SK-N-SH (cell line): ENCODE measurements around the gene DTNBP1. TPM values are rescaled to one million over a fixed set of nuclear protein-coding genes. Genes with fewer than 3 reads are reported as not detected.

Source experiments
- CTCF ChIA-PET: fragments of 300-600, 350-600 bp; formaldehyde crosslinking; extraction: SDS; loops from one replicate; lab custom pipeline; 2021; lab: Yijun Ruan, JAX
- POLR2A ChIA-PET: fragments of 350-600 bp; sonication (Branson Sonifier 250); formaldehyde crosslinking; extraction: SDS; loops from one replicate; lab custom pipeline; 2020; ENCODE audit warnings: antibody characterized with exemption, inconsistent platforms; lab: Yijun Ruan, JAX
- DNase-seq: peaks from one replicate; pipeline ENCODE4 v3.0.0; 2012
- H2AFZ ChIP-seq: fragments of 200-600 bp; sonication (generic); 2 replicates; pipeline ENCODE4 v1.8.1; 2016; ENCODE audit warnings: antibody characterized with exemption, mild to moderate bottlenecking, low read depth
- H3F3A ChIP-seq: fragments of 200-600 bp; sonication (generic); replicated peaks from 2 replicates; pipeline ENCODE3; 2016; ENCODE audit warnings: antibody characterized with exemption, mild to moderate bottlenecking; ENCODE audit not compliant: insufficient read depth
- H3K27ac ChIP-seq, 2 experiments: fragments of 200-500 bp in 1 of 2; fragments of 200-600 bp in 1 of 2; sonication (Bioruptor generic) in 1 of 2; sonication (generic), shearing (Covaris generic) in 1 of 2; 2 replicates each; pipeline versions ENCODE4 v1.5.1 to v1.6.1; 2014 to 2016; ENCODE audit warnings: low read depth in 2 of 2, inconsistent platforms in 1 of 2, low read length in 1 of 2, mild to moderate bottlenecking in 1 of 2, mixed read lengths in 1 of 2
- H3K27me3 ChIP-seq: fragments of 200-600 bp; sonication (generic), shearing (Covaris generic); 2 replicates; pipeline ENCODE4 v1.6.1; 2016; ENCODE audit warnings: mixed run types; ENCODE audit not compliant: insufficient read depth
- H3K36me3 ChIP-seq, 2 experiments: fragments of 200-500 bp in 1 of 2; fragments of 200-600 bp in 1 of 2; sonication (Bioruptor generic) in 1 of 2; sonication (generic) in 1 of 2; replicated peaks in 1 of 2; 2 replicates each; pipeline versions ENCODE3 to v1.5.1; 2014 to 2016; ENCODE audit warnings: low read length in 1 of 2, mild to moderate bottlenecking in 1 of 2; ENCODE audit not compliant: insufficient read depth in 2 of 2, control insufficient read depth in 1 of 2
- H3K4me1 ChIP-seq, 2 experiments: fragments of 200-500 bp in 1 of 2; fragments of 200-600 bp in 1 of 2; sonication (Bioruptor generic) in 1 of 2; sonication (generic), shearing (Covaris generic) in 1 of 2; 2 replicates each; pipeline versions ENCODE4 v1.5.1 to v1.6.1; 2014 to 2016; ENCODE audit warnings: low read depth in 1 of 2, low read length in 1 of 2, mixed run types in 1 of 2; ENCODE audit not compliant: insufficient read depth in 2 of 2, control insufficient read depth in 1 of 2
- H3K4me2 ChIP-seq: fragments of 200-600 bp; sonication (generic), shearing (Covaris generic); 2 replicates; pipeline ENCODE4 v1.6.1; 2017; ENCODE audit warnings: mixed run types
- H3K4me3 ChIP-seq, 2 experiments: fragments of 200-500 bp in 1 of 2; fragments of 200-600 bp in 1 of 2; sonication (Bioruptor generic) in 1 of 2; sonication (generic), shearing (Covaris generic) in 1 of 2; 2 replicates each; pipeline versions ENCODE4 v1.5.1 to v1.8.1; 2014 to 2016; ENCODE audit warnings: low read depth in 2 of 2, inconsistent platforms in 1 of 2, low read length in 1 of 2, mild to moderate bottlenecking in 1 of 2, mixed read lengths in 1 of 2, moderate library complexity in 1 of 2
- H3K79me2 ChIP-seq: fragments of 200-600 bp; sonication (generic); 2 replicates; pipeline ENCODE4 v1.8.1; 2017; ENCODE audit warnings: mild to moderate bottlenecking; ENCODE audit not compliant: insufficient read depth
- H3K9ac ChIP-seq: fragments of 200-600 bp; sonication (generic); 2 replicates; pipeline ENCODE4 v1.6.1; 2017; ENCODE audit warnings: mixed run types
- H3K9me2 ChIP-seq: fragments of 200-600 bp; sonication (generic); 2 replicates; pipeline ENCODE4 v1.6.1; 2017; ENCODE audit warnings: mixed run types
- H3K9me3 ChIP-seq: fragments of 200-600 bp; sonication (generic); 2 replicates; pipeline ENCODE4 v1.6.1; 2017; ENCODE audit warnings: mixed run types, mild to moderate bottlenecking, moderate library complexity
- H4K20me1 ChIP-seq: fragments of 200-600 bp; sonication (generic); 2 replicates; pipeline ENCODE4 v1.6.1; 2017; ENCODE audit warnings: mild to moderate bottlenecking, mixed run types; ENCODE audit not compliant: insufficient read depth
- CHD2 ChIP-seq: fragments of 150-350 bp; IDR thresholded peaks from 2 replicates; pipeline ENCODE4 v1.6.1; 2018; ENCODE audit warnings: low read length; ENCODE audit not compliant: partially characterized antibody
- EZH2phosphoT487 ChIP-seq: fragments of 200-600 bp; sonication (generic); IDR thresholded peaks from 2 replicates; pipeline ENCODE4 v1.6.1; 2017; ENCODE audit warnings: low read depth, mixed run types, mild to moderate bottlenecking, antibody characterized with exemption, moderate library complexity, borderline replicate concordance
- FOXM1 ChIP-seq: IDR thresholded peaks from 2 replicates; pipeline ENCODE4 v1.4.0; 2012; ENCODE audit warnings: low read depth, mild to moderate bottlenecking
- JUND ChIP-seq: IDR thresholded peaks from 2 replicates; pipeline ENCODE4 v1.4.0; 2012
- MEF2A ChIP-seq: IDR thresholded peaks from 2 replicates; pipeline ENCODE4 v1.4.0; 2012; ENCODE audit warnings: low read depth, borderline replicate concordance
- RAD21 ChIP-seq: IDR thresholded peaks from 2 replicates; pipeline ENCODE4 v1.6.1; 2012; ENCODE audit warnings: mild to moderate bottlenecking, low read length
- RCOR1 ChIP-seq: fragments of 150-350 bp; IDR thresholded peaks from 2 replicates; pipeline ENCODE4 v1.6.1; 2017; ENCODE audit warnings: antibody characterized with exemption, low read length
- RXRA ChIP-seq: IDR thresholded peaks from 2 replicates; pipeline ENCODE4 v1.4.0; 2012; ENCODE audit warnings: low read depth, mild to moderate bottlenecking, borderline replicate concordance
- TAF1 ChIP-seq: IDR thresholded peaks from 2 replicates; pipeline ENCODE4 v1.6.1; 2012; ENCODE audit warnings: low read depth, mild to moderate bottlenecking, low read length, moderate library complexity, borderline replicate concordance
- TCF12 ChIP-seq: IDR thresholded peaks from 2 replicates; pipeline ENCODE4 v1.4.0; 2012
- YY1 ChIP-seq: IDR thresholded peaks from 2 replicates; pipeline ENCODE4 v1.4.0; 2012; ENCODE audit warnings: low read depth, mild to moderate bottlenecking
- WGBS: methylation state at CpG from one replicate; pipeline ENCODE4 v1.1.6; 2017; ENCODE audit warnings: low lambda C conversion rate; 5-methylcytosine and 5-hydroxymethylcytosine counted together
- polyA plus RNA-seq, 3 experiments: library from polyadenylated mRNA; depleted of rRNA; stranded (reverse); fragments of >200 nt; gene quantifications; 2 replicates each; pipeline ENCODE4 v1.2.3, GENCODE V29; 2012
- TF ChIP-seq, protein P1 (sequence below): fragments of 150-350 bp; IDR thresholded peaks from 2 replicates; pipeline ENCODE4 v1.6.1; 2016; ENCODE audit warnings: mild to moderate bottlenecking, low read depth, low read length
- TF ChIP-seq, protein P2 (sequence below): IDR thresholded peaks from 2 replicates; pipeline ENCODE4 v1.4.0; 2012; ENCODE audit warnings: low read depth, borderline replicate concordance
- TF ChIP-seq, protein P3 (sequence below): IDR thresholded peaks from 2 replicates; pipeline ENCODE4 v1.4.0; 2012; ENCODE audit warnings: low read depth, borderline replicate concordance
- TF ChIP-seq, protein P4 (sequence below): fragments of 200-600 bp; sonication (generic); IDR thresholded peaks from 2 replicates; pipeline ENCODE4 v1.6.1; 2017; ENCODE audit warnings: antibody characterized with exemption, mild to moderate bottlenecking, moderate library complexity

The DTNBP1 gene
- polyA plus RNA-seq, 1 of the 3 experiments (the other 2 are of a cell fraction) = 19.7 TPM

DNA sequence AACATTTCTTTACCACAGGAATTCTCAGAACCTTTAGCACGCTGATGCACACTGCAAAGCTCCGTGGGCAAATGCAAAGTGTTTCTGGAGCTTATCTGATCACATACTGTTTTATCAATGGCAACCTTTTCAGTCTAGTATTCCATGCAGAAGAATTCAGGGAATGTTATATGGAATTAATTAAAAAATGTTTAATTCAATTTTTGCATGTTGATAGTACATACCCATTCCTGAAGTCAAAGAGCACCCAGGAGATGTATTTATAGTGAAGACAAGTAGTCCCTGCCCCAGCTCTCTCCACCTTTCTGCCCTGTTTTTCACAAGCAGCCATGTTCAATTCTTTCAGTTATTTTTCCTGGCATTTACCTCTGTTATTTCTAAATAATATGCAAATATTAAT is 55.2 kb downstream of the DTNBP1 start:
- Histone ChIP-seq H3K9me2 (no peaks in the 10 kb centered on the region), H3K27ac (no peak overlapping the region), H3K4me1 (no peaks in the 10 kb centered on the region; a peak in 2 of 4 replicates), H3K4me2 (no peak overlapping the region), H3K36me3 (peaks cover 5 to 20% of the 10 kb centered on the region in 2 experiments), H3K27me3 (no peaks in the 10 kb centered on the region), H3F3A (peaks cover 9% of the 10 kb centered on the region), H3K9me3 (no peaks in the 10 kb centered on the region), H2AFZ (no peak overlapping the region), H3K4me3 (no peak overlapping the region), H3K9ac (no peak overlapping the region), H3K79me2 (no peaks in the 10 kb centered on the region), H4K20me1 (no peaks in the 10 kb centered on the region)
- no peak for DNase-seq
- ChIA-PET POLR2A (no interaction called here), CTCF (no interaction called here)
- no peak for TF ChIP-seq CHD2
- 62% methylated on average over 2 of the region's 2 CpGs for WGBS

DNA sequence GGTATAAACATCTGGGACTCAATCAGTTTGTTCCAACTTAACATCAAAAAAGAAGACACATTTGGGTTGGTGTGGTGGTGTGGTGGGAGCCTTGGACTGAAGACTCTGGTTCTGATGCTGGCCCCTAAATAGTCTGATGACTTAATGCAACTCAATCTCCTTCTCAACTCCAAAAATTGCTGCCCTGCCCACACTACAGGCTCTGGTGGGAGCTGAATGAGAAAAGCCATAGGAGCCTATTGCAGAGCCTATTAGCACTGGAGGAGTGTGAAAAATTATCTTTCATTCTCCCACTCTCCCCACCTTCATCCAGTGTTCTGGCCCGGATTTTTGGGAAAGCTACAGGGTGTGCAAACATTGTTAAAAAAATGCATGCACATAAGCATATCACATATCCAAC is 56.5 kb downstream of the DTNBP1 start:
- Histone ChIP-seq H3K27me3 (no peaks in the 10 kb centered on the region), H3K9me2 (no peaks in the 10 kb centered on the region), H3K9ac (no peak overlapping the region), H3F3A (peaks cover 9% of the 10 kb centered on the region), H3K79me2 (no peaks in the 10 kb centered on the region), H3K4me2 (no peak overlapping the region), H4K20me1 (no peaks in the 10 kb centered on the region), H3K27ac (no peak overlapping the region), H2AFZ (no peak overlapping the region), H3K9me3 (no peaks in the 10 kb centered on the region), H3K4me3 (no peak overlapping the region), H3K36me3 (peaks cover 5 to 13% of the 10 kb centered on the region in 2 experiments), H3K4me1 (no peaks in the 10 kb centered on the region; a peak in 3 of 4 replicates)
- DNase-seq = no peak
- TF ChIP-seq, protein P1, sequence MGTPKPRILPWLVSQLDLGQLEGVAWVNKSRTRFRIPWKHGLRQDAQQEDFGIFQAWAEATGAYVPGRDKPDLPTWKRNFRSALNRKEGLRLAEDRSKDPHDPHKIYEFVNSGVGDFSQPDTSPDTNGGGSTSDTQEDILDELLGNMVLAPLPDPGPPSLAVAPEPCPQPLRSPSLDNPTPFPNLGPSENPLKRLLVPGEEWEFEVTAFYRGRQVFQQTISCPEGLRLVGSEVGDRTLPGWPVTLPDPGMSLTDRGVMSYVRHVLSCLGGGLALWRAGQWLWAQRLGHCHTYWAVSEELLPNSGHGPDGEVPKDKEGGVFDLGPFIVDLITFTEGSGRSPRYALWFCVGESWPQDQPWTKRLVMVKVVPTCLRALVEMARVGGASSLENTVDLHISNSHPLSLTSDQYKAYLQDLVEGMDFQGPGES = no peak
- TF ChIP-seq EZH2phosphoT487 = no peak
- TF ChIP-seq RAD21 = no peak
- CTCF ChIA-PET = interaction anchor here (1.4 kb wide), 1 partner anchor 17 kb away, joined by 3 read pairs; no protein-coding TSS in a partner anchor
- POLR2A ChIA-PET = no interaction called here
- WGBS = 95% methylated on average over 1 of the region's 1 CpG

DNA sequence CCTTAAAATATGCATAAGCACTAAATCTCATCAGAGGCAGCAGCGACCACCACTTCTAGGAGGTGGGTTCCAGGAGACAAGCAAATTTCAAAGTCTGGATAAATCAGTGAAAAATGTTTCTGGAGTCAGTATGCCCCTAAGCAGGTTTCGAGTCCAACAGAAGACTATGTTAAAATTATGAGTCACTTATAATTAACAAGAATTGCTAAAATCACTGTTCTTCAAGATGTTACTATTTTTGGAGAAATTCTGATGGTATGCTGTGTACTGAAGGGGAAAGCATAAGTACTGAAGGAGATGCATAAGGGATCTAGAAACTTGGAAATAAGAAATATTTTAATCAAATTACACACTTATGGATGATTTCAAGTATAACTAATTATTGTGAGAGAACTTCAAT is 58.0 kb downstream of the DTNBP1 start:
- Histone ChIP-seq H3K9me3 (no peaks in the 10 kb centered on the region), H3K27ac (no peak overlapping the region), H2AFZ (no peak overlapping the region), H3K36me3 (peaks cover under 1 to 8% of the 10 kb centered on the region in 2 experiments), H3K4me1 (no peaks in the 10 kb centered on the region; a peak in 3 of 4 replicates), H3F3A (peaks cover 9% of the 10 kb centered on the region), H3K4me3 (no peak overlapping the region), H3K9ac (no peak overlapping the region), H3K27me3 (no peaks in the 10 kb centered on the region), H3K79me2 (no peaks in the 10 kb centered on the region), H3K4me2 (no peak overlapping the region), H3K9me2 (no peaks in the 10 kb centered on the region), H4K20me1 (no peaks in the 10 kb centered on the region)
- no peak for DNase-seq
- WGBS = 75% methylated on average over 2 of the region's 2 CpGs
- CTCF ChIA-PET = interaction anchor here (1.3 to 1.4 kb wide), 3 partner anchors 10 to 100 kb away, joined by 3 read pairs; no protein-coding TSS in a partner anchor
- POLR2A ChIA-PET = no interaction called here
- TF ChIP-seq, protein P2, sequence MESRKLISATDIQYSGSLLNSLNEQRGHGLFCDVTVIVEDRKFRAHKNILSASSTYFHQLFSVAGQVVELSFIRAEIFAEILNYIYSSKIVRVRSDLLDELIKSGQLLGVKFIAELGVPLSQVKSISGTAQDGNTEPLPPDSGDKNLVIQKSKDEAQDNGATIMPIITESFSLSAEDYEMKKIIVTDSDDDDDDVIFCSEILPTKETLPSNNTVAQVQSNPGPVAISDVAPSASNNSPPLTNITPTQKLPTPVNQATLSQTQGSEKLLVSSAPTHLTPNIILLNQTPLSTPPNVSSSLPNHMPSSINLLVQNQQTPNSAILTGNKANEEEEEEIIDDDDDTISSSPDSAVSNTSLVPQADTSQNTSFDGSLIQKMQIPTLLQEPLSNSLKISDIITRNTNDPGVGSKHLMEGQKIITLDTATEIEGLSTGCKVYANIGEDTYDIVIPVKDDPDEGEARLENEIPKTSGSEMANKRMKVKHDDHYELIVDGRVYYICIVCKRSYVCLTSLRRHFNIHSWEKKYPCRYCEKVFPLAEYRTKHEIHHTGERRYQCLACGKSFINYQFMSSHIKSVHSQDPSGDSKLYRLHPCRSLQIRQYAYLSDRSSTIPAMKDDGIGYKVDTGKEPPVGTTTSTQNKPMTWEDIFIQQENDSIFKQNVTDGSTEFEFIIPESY = no peak
- no peak for TF ChIP-seq RCOR1
- TF ChIP-seq MEF2A = no peak
- TF ChIP-seq RXRA = no peak
- TF ChIP-seq FOXM1 = no peak
- no peak for TF ChIP-seq TAF1
- TF ChIP-seq EZH2phosphoT487 = no peak
- TF ChIP-seq CHD2 = no peak
- TF ChIP-seq TCF12 = no peak
- TF ChIP-seq, protein P3, sequence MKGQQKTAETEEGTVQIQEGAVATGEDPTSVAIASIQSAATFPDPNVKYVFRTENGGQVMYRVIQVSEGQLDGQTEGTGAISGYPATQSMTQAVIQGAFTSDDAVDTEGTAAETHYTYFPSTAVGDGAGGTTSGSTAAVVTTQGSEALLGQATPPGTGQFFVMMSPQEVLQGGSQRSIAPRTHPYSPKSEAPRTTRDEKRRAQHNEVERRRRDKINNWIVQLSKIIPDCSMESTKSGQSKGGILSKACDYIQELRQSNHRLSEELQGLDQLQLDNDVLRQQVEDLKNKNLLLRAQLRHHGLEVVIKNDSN = no peak
- TF ChIP-seq, protein P4, sequence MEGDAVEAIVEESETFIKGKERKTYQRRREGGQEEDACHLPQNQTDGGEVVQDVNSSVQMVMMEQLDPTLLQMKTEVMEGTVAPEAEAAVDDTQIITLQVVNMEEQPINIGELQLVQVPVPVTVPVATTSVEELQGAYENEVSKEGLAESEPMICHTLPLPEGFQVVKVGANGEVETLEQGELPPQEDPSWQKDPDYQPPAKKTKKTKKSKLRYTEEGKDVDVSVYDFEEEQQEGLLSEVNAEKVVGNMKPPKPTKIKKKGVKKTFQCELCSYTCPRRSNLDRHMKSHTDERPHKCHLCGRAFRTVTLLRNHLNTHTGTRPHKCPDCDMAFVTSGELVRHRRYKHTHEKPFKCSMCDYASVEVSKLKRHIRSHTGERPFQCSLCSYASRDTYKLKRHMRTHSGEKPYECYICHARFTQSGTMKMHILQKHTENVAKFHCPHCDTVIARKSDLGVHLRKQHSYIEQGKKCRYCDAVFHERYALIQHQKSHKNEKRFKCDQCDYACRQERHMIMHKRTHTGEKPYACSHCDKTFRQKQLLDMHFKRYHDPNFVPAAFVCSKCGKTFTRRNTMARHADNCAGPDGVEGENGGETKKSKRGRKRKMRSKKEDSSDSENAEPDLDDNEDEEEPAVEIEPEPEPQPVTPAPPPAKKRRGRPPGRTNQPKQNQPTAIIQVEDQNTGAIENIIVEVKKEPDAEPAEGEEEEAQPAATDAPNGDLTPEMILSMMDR = no peak
- TF ChIP-seq, protein P1 = no peak
- no peak for TF ChIP-seq JUND
- no peak for TF ChIP-seq YY1
